HG03354 (cell line): Measurements from ENCODE around the gene C2orf80.
"Not testable (repeated sequence)": the region's sequence is repeated elsewhere in the genome, so short reads cannot be mapped to it uniquely, and the experiment has no call there.

ENCODE experiments used
- ATAC-seq: cut with Tn5 transposase; IDR thresholded peaks from one replicate; pipeline ENCODE4 v1.9.1; 2021; ENCODE audit warnings: mild to moderate bottlenecking; ENCODE audit not compliant: unreplicated experiment, poor library complexity, severe bottlenecking

Gene C2orf80

DNA sequence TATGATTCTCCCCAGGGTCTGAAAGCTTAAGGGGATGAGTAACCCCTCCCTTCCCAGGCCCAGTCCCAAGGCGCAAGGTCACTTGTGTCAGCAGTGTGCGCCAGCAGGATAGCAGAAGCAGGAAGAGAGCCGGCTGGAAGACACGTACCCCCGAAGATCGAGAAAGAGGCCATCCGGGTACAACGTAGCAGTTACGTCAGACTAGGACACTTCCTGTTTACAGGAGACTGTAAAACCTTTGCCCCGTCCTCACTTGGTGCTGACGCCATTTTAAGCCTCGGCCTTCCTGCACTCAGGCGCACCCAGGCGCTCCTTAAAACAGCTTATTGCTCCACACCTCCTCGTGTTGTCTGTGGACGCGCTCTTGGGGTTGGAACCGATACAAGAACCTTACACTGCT lies 50.4 kb downstream of the C2orf80 start:
- ATAC-seq: no peak

DNA sequence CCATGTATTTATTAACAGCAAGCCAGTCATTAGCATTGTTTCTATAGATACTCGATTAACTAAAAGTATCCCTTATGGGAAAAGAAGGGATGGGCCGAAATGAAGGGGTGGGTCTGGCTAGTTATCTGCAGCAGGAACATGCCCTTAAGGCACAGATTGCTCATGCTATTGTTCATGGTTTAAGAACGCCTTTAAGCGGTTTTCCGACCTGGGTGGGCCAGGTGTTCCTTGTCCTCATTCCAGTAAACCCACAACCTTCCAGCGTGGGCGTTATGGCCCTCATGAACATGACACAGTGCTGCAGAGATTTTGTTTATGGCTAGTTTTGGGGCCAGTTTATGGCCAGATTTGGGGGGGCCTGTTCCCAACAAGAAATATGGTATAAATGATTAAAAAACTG lies 51.5 kb downstream of the C2orf80 start:
- not testable (repeated sequence) for ATAC-seq

DNA sequence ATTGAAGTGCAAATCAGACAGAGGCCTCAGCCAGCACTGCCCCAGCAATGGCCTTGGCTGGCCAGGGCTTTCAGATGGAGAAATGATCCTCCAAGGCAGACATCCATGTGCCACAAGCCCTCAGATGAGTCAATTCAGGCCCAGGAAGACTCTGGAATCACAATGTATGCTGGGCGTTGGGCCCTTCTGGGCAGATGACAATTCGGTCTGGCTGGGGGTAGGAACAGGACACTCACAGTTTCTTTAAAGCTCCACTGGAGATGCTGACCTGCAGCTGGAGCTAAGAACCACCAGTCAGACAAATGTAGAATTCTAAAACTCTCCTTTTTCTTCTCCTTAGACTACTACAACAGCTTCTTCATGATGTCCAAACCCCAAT lies 53.1 kb downstream of the C2orf80 start:
- ATAC-seq: no peak

DNA sequence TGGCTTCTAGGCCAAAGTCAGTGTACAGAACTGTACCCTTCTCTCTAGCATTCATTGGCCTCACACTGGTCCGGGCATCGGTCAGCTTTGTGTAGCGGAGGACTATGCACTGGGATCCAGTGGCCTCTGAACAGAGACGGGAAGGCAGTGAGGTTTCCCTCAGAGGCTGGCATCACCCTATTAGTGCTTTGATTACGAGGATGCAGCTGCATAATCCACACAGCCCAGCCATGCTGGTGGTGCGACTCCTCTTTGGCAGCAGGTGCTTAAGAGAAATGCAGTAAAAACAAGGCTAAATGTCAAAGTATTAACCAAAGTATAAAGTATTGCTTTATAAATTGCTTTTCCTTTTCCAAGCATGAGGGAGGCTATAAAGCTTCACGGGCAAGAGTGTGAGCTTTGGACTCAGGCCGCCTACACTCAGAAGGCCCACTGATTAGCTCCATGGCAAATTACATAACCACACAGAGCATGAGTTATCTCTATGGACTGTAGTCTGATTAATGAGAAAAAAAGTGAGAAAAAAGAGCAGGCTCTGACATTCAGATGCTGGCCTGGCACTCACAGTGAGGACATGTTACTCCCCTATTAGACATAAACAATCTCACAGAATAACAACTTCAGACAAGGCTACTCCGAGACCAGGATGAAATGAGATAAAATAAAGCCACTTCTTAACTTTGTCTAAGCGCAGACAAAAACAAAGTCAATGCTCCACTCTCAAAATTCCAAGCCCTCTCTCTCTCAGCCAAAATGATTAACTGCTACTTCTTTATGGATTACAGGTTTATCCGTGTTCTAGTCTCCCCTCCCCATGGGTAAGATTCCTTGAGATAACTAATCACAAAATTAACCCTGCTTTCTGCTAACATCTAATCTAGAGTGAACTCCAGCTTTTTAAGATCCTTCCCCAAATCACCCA lies 53.8 kb downstream of the C2orf80 start:
- no peak for ATAC-seq

DNA sequence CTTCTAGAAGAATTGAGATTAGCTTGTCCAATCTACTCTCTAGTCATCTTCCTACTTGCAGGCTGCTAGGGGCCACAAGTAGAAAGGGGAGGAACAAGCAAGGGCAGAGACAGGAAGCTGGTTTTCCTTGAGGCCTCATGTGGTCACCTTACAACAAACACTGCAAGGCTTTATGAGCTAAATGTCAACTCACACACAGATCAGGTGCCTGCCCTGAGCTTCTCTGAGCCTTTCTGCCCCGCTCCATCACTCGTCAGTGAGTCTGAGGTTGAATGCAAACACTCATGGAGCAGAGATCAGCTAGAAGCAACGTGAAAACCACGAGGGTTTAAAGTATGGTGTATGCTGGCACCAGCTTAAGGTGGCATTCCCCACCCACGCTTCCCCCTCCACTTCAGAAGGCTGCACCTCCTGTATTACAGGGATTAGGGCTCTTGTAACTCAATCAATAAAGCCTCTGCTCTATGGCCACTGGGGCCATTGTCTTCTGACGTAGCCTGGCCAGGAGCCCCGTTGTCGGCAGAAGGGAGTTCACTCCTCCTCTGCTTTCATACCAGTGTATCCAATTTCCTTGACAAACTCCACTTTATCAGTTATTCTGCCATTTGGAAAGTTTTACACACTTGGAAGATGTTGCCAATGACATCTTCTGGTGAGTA lies 54.8 kb downstream of the C2orf80 start:
- no peak for ATAC-seq

DNA sequence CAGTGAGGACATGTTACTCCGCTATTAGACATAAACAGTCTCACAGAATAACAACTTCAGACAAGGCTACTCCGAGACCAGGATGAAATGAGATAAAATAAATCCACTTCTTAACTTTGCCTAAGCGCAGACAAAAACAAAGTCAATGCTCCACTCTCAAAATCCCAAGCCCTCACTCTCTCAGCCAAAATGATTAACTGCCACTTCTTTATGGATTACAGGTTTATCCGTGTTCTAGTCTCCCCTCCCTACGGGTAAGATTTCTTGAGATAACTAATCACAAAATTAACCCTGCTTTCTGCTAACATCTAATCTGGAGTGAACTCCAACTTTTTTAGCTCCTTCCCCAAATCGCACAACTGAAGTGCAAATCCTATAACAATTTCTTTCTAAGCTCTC lies 59.1 kb downstream of the C2orf80 start:
- no peak for ATAC-seq

DNA sequence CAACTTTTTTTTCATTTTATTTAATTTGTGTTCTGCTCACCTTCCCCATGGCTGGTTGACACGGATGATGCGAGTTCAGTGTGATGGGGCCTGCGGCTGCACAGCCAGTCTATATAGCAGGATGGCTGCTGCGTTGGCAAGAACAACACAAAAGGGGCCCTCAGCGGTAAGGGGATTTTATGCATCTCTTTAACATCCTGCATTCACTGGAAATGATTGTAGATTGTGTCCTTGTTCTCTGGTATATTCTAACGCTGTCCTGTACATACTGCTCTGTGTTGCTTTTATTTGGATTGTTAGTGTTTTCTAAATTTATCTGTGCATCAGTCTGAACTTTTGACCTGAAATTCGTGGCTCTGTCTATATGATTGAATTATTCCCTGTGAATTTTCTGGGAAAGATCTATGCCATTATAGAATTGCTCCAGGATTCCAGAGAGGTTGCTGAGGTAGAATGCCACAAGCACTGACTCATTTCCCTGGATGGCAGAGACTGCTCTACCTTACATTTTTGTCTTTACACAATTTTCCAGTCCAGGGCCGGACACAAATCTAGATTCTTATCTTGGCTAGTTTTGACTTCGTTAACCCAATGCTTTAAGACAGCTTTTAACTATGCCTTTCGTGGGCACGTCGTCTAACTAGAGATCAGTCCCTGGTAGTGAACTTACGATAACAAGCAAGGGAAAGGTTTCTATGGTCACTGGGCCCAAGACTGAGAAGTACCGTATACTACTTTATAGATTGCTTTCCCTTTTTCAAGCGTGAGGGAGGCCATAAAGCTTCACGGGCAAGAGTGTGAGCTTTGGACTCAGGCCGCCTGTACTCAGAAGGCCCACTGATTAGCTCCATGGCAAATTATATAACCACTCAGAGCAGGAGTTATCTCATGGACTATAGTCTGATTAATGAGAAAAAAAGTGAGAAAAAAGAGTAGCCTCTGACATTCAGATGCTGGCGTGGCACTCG lies 59.8 kb downstream of the C2orf80 start, which contains the start of gene CRYGC:
Gene CRYGC (minus strand): TSS at position 85 of the 968 bp plus-strand sequence. CDS start 36 bp downstream, at position 49.
- no peak for ATAC-seq

DNA sequence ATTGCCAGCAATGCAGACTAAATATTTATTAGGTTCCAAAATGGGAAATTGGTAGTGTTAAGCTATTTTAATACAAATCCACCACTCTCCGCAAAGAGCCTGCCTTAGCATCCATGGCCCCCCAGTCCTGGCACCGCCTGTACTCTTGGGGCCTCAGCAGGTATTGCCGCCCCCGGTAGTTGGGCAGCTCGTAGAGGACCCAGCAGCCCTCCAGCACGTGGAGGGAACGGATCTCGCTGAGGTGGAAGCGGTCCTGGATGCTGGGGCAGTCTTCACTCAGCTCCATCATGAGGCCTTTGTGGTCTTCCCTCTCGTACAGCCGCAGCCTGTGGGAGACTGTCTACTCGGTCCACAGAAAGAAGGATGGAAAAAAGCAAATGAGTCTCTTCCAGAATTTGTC lies 61.7 kb downstream of the C2orf80 start:
- no peak for ATAC-seq

DNA sequence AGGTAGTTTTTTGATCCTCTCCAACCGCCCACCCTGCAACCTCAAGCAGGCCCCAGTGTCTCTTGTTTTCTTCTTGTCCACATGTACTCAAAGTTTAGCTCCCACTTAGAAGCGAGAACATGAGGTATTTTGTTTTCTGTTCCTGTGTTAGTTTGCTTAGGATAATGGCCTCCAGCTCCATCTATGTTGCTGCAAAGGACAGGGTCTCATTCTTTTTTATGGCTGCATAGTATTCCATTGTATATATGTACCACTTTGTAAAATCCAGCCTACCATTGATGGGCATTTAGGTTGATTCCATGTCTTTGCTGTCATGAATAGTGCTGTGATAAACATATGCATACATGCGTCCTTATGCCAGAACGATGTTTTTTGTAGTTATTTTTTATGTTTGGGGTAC lies 62.7 kb downstream of the C2orf80 start:
- ATAC-seq: no peak

DNA sequence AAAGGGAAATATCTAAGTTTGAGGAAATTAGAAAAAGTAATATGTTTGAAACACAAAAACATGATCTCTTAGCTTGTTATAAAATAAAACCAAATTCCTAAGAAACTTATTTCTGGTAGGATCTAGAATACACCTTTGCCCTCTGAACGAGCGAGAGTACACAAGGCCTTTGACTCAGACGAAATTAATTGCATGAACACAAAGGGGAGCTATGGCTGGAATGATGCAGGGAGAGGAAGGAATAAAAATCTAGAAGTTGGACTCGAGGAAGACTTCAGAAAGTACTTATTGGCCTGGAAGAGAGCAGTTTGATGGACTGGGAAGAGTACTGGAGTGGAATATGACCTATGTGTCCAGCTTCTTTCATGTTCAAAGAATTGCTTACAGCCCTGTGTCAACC lies 64.6 kb downstream of the C2orf80 start:
- no peak for ATAC-seq

DNA sequence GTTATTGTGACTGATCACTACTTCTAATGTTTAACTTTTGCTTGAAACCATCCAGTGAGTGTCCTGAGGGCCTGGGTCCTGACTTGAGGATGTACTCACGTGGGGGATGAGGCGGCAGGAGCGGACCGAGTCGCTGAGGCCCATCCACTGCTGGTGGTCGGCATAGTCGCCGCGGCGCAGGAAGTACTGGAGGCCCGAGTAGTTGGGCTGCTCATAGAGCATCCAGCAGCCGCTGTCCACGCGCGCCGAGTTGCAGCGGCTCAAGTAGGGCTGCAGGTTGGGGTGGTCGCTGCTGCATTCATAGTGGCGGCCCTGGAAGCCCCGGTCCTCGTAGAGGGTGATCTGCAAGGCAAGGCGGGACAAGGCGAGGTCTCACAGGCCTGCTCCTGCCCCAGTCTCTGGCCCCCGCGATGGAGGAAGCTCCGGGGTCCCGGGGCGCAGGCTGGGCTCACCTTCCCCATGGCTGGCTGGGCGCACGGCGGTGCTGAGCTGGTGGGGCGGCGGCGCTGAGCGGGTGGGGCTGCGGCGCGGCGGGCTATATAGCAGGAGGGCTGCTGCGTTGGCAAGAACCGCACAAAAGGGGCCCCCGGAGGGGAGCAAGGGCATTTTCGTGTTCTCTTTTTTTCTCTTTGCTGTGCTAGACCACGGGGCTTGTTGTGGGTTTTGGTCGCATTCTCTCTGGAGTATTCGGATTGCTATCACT lies 65.7 kb downstream of the C2orf80 start, which contains the start of gene CRYGD:
Gene CRYGD (minus strand): TSS at position 512 of the 703 bp plus-strand sequence. CDS start 51 bp downstream, at position 461.
- not testable (repeated sequence) for ATAC-seq

DNA sequence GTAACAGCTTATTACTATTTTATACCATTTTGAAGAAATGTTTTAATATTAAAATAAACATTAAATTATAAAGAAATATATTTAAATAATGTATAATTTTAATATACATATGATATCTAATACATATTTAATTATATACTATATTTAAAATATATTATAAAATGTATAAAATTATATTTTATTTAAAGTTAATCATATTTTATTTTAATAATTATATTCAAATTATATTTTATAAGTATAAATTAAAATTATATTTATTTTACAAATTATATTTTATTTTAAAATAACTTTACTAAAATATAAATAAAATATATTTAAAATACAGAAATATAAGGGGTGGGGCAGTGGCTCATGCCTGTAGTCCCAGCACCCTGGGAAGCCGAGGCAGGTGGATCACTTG lies 67.6 kb downstream of the C2orf80 start:
- no peak for ATAC-seq

DNA sequence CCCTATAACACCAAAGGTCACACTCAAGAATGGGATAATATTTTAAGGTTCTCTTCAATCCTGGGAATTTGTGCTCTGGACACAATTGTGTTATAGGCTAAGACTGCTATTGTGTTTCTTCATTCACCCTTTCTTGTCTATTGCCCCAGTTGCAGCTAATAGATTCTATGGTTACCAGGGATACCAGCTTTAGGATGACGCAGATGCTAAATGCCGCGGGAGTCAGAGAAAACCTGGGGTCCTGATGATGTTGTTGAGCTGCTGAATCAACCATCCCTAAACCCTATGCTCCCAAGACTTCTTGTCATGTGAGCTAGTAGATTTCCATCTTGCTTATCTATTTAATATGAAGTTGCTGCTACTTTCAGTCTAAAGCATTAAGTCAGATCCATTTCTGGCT lies 70.9 kb downstream of the C2orf80 start:
- no peak for ATAC-seq

DNA sequence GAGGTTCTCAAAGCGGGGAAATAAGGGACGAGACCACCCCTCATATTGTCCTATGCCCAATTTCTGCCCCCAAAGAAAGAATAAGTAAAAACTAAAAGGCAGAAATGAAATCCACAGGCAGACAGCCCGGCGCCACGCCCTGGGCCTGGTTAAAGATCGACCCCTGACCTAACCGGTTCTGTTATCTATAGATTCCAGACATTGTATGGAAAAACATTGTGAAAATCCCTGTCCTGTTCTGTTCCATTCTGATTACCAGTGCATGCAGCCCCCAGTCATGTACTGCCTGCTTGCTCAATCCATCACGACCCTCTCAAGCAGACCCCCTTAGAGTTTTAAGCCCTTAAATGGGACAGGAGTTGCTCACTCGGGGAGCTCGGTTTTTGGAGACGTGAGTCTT lies 72.4 kb downstream of the C2orf80 start:
- ATAC-seq: not testable (repeated sequence)
